ENCODE data around the gene BOLA1.

- TF ChIP-seq CTCF (IDR thresholded peaks at IDR 0.05; ENCODE audit: insufficient read depth, low read length) (no peak), POLR2AphosphoS5 (IDR thresholded peaks at IDR 0.05; ENCODE audit: low read depth) (peak; percentile 81), GABPA (IDR thresholded peaks at IDR 0.05; ENCODE audit: low read depth) (peak; percentile 96)
Observed at GRCh38 chr1:149927563-149928400, 28.4 kb downstream of the BOLA1 start, which contains the start of gene SF3B4.

Data from HL-60 (cell line).